ENCODE measurements around the gene DCP2.

DCP2 gene

GRCh38 chr5:113026211-113026610 is 49.6 kb downstream of the DCP2 start:
- no peak for DNase-seq (ENCODE audit: low read depth)
- TF ChIP-seq, protein P1, sequence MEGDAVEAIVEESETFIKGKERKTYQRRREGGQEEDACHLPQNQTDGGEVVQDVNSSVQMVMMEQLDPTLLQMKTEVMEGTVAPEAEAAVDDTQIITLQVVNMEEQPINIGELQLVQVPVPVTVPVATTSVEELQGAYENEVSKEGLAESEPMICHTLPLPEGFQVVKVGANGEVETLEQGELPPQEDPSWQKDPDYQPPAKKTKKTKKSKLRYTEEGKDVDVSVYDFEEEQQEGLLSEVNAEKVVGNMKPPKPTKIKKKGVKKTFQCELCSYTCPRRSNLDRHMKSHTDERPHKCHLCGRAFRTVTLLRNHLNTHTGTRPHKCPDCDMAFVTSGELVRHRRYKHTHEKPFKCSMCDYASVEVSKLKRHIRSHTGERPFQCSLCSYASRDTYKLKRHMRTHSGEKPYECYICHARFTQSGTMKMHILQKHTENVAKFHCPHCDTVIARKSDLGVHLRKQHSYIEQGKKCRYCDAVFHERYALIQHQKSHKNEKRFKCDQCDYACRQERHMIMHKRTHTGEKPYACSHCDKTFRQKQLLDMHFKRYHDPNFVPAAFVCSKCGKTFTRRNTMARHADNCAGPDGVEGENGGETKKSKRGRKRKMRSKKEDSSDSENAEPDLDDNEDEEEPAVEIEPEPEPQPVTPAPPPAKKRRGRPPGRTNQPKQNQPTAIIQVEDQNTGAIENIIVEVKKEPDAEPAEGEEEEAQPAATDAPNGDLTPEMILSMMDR (conservative IDR thresholded peaks at IDR 0.05; ENCODE audit: low read depth, low read length), result no peak
- no peak overlapping the region for H3K4me3 ChIP-seq (ENCODE audit: low read depth, low read length)

- TF ChIP-seq, protein P1 (conservative IDR thresholded peaks at IDR 0.05; ENCODE audit: low read depth, low read length), result no peak
- H3K4me3 ChIP-seq (ENCODE audit: low read depth, low read length), result no peak overlapping the region
- DNase-seq (ENCODE audit: low read depth), result no peak
These were observed 50.4 kb downstream of the DCP2 start for GRCh38 chr5:113027015-113027414.

- H3K4me3 ChIP-seq (ENCODE audit: low read depth, low read length), result no peak overlapping the region
- no peak for DNase-seq (ENCODE audit: low read depth)
- TF ChIP-seq, protein P1 (conservative IDR thresholded peaks at IDR 0.05; ENCODE audit: low read depth, low read length), result no peak
These were observed 50.8 kb downstream of the DCP2 start for GRCh38 chr5:113027431-113027830.

GRCh38 chr5:113029614-113030013 is 53.0 kb downstream of the DCP2 start:
- no peak overlapping the region for H3K4me3 ChIP-seq (ENCODE audit: low read depth, low read length)
- TF ChIP-seq, protein P1 (conservative IDR thresholded peaks at IDR 0.05; ENCODE audit: low read depth, low read length), result no peak
- peak; percentile 52 for DNase-seq (ENCODE audit: low read depth)

DNA sequence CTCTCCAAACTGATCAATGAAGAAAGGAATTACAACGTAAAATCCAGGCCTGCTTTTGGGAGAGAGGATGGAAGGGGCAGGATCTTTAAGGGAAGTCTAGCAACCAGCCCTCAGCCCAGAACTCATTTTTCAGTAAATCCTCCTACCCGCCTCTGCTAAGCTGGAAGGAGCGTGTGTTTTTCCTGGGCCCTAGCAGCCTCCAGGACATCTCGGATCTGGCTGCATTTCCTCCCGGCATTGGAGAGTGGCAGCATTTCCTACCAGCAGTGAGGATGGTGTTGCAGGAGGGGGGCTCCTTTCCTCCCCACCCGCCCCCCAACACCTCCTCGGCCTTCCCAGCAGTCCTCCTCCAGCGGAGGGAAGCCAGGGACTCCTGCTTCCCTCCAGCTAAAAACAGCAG is 54.5 kb downstream of the DCP2 start:
- no peak for DNase-seq (ENCODE audit: low read depth)
- H3K4me3 ChIP-seq (ENCODE audit: low read depth, low read length), result no peak overlapping the region
- TF ChIP-seq, protein P1 (conservative IDR thresholded peaks at IDR 0.05; ENCODE audit: low read depth, low read length), result no peak

GRCh38 chr5:113031557-113031956 is 55.0 kb downstream of the DCP2 start:
- no peak for DNase-seq (ENCODE audit: low read depth)
- no peak overlapping the region for H3K4me3 ChIP-seq (ENCODE audit: low read depth, low read length)
- TF ChIP-seq, protein P1 (conservative IDR thresholded peaks at IDR 0.05; ENCODE audit: low read depth, low read length), result no peak

DNA sequence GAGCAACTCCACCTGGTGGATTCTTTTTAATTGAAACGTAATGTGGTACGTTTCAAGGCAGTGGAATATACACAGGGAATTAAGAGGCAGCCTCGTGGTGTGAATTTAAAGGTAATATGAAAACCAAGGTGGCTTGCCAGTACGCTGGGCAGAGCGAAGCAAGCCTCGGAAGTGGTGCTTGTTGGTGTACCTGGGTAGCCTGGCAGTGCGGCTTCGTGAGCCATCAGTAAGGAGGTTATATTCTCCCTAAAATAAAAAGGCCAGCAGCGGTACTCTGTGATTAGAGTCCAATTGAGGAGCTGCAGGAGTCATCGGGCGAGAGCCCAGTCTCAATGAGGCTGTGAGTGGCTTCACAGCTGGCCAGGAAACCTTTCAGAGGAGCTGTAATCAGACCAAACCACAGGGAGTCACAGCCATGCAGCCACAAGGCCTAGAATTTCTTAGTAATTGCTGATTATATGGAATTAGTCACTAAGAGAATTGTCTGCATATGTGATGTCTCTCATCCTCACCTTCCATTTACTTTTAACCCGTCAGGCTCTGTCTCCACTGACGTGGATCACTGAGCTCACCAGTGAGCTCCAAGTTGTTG is 57.7 kb downstream of the DCP2 start:
- TF ChIP-seq, protein P1 (conservative IDR thresholded peaks at IDR 0.05; ENCODE audit: low read depth, low read length), result no peak
- DNase-seq (ENCODE audit: low read depth), result peak; percentile 90
- H3K4me3 ChIP-seq (ENCODE audit: low read depth, low read length), result no peak overlapping the region

All from choroid plexus epithelial cell (primary cell).